Pulmonary artery endothelial cell (primary cell): ENCODE measurements around the gene TEKT2. TPM values are rescaled to one million over a fixed set of nuclear protein-coding genes. Genes with fewer than 3 reads are reported as not detected.

Experiments
- DNase-seq: peaks from one replicate; pipeline ENCODE4 v3.0.0-alpha.2; 2011; ENCODE audit warnings: low read depth, low spot score
- total RNA-seq: library from RNA; depleted of rRNA; stranded (reverse); fragments of >200 nt; gene quantifications from 2 replicates; pipeline ENCODE4 v1.2.3, GENCODE V29; 2014

TEKT2 gene
- total RNA-seq, 1 donor from 2014 or later: 0.13 TPM

DNA sequence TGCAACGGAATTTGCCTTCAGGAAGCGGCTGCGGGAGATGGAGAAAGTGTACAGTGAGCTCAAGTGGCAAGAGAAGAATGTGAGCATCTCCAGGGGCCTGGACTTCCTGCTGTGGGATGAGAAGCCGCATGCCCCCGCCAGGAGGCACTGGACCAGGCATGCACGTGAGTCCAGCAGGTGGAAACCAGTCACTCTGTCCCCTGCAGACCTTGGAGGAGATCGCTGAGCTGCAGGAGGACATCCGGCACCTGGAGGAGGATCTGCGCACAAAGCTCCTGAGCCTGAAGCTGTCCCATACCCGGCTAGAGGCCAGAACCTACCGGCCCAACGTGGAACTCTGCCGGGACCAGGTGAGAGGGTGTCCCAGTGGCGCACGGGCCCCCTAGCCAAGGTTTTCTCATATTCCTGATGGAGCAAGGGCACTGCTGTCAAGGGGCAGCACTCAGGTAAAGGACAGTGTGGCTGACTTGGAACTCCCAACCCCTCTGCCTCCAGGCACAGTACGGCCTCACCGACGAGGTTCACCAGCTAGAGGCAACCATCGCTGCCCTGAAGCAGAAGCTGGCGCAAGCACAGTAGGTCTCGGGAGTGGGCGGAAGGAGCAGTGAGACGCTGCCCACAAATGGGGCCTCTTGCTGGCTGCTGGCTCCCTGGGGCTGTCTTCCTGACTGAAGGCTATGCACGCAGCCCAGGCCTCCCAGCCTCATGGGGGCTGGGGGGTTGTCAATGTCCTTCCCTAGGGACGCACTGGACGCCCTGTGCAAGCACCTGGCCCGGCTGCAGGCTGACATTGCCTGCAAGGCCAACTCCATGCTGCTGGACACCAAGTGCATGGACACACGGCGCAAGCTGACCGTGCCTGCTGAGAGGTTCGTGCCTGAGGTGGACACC is 3.6 kb downstream of the TEKT2 start:
- no peak for DNase-seq

DNA sequence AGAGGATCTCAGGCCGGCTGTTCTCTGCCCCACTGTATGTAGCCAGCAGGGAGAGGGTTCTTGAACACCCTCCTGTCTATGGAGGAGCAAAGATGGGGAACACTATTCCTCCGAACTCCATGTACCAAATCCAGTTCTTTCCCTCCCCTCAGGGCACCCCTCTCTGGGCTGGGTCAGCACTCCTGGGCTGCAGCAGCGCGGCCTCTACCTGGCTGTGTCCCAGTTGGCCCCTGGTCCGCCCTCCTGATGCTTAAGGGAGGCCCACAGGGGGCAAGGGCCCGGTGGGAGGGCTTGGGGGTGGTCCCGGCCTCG is 4.3 kb downstream of the TEKT2 start:
- DNase-seq: no peak

DNA sequence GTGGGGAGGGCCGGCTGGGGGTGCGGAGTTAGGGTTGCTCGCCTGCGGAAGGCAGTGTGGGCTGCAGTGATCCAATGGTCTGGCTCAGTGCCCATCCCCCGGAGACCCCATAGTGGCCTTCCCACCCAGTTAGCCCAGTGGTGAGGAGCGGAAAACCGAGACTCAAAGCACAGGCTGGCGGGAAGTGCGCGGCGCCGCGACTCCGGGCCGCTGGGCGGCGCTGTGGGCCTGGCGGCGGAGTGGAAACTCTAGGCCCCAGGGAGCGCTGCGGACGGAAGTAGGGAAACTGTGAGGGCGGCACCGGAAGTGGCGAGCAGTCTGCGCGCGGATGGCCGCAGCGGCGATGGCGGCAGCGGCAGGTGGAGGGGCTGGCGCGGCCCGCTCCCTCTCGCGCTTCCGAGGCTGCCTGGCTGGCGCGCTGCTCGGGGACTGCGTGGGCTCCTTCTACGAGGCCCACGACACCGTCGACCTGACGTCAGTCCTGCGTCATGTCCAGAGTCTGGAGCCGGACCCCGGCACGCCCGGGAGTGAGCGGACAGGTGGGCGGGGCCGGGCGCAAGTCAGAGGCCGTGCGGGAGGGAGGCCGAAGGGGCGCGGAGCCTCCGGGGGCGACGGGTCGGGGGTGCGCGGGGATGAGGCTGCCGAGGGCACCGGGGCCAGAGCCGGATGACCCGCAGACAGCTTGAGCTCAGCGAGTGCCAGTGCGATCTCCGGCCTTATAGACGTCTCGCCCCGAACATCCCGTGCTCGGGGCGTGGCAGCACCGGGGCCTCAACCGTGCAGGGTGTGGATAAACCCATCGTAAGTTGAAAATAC is 4.9 kb downstream of the TEKT2 start, which contains the start of gene ADPRS:
TSS of gene ADPRS (plus strand) at position 316 of the 816 bp plus-strand sequence. CDS start at position 329, 13 bp downstream.
- DNase-seq: peak; percentile 59

DNA sequence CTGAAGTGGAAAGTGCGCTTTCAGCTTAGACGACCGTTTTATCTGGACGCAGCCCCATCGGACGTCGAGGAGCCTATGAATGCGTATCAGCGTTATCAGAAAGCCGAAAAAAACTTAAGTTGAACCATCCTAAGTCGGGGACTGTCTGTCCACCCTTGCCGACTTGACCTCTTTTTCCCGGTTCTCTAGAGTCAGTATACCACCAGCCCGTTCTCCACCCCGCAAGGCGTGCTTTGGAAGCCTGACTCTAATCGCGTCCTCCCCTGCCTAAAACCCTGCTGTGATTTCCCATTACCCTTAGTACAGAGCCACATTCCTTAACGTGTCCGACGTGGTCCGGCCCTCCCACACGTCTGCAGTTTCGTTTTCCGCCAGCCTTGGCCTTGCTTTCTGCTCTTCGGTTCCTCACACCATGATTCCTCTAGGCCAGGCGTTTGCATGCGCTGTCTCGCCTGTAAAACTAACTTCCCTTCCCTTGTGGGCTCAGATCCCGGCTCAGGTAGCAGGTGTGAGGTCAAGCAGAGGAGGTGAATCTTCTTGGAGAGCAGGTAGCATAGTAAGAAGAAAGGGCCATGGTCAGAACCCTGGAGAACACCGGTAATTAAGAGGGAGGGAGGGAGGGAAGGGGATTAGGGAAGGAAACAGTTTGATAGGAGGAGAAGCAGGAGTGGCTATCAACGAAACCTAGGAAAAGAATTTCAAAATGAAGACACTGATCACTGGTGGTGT is 5.7 kb downstream of the TEKT2 start:
- DNase-seq: no peak

DNA sequence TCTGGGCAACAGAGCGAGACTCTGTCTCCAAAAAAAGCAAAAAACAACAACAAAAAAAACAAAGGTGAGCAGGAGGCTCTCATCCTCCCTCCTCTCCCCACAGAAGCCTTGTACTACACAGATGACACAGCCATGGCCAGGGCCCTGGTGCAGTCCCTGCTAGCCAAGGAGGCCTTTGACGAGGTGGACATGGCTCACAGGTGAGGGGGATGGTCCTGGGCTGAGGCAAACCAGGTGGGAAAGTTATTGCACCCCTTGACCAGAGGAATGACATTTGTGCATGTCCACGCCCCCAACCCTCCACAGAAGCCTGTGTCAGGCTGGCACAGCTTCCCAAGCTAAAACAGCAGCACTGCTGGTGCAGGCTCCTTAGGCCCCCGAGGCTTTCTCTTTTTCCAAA is 7.2 kb downstream of the TEKT2 start:
- no peak for DNase-seq

DNA sequence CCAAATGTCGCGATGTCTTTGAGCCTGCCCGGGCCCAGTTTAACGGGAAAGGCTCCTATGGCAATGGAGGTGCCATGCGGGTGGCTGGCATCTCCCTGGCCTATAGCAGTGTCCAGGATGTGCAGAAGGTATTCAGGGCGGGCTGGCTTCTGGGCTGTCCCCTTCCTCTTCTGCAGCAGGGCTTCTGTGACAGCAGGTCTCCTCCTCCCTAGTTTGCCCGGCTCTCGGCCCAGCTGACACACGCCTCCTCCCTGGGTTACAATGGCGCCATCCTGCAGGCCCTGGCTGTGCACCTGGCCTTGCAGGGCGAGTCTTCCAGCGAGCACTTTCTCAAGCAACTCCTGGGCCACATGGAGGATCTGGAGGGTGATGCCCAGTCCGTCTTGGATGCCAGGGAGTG is 7.8 kb downstream of the TEKT2 start:
- no peak for DNase-seq

DNA sequence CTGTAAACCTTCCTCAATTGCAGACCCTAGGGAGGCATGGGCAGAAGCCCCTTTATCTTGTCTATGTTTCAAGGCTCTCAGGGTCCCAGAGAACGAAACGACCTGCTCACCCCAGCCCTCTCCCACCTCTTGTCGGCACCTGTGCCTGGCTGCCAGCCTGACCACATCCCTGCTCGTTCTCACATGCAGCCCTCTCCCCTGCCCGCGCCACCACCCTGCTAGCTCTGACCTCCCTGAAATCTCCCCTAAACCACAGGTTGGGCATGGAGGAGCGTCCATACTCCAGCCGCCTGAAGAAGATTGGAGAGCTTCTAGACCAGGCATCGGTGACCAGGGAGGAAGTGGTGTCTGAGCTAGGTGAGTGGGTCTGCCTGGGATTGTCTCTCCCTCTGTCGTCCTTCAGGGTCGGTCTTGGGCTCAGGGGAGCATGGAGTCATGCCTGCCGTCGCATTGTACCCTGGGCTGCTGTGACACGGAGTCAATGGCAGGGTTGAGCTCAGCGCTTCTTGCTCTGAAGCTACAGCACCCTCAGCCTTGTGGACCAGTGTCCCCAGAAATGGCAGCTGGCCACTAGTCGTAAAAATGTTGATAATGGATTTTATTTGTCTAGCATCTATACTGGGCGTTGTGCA is 8.4 kb downstream of the TEKT2 start:
- no peak for DNase-seq

DNA sequence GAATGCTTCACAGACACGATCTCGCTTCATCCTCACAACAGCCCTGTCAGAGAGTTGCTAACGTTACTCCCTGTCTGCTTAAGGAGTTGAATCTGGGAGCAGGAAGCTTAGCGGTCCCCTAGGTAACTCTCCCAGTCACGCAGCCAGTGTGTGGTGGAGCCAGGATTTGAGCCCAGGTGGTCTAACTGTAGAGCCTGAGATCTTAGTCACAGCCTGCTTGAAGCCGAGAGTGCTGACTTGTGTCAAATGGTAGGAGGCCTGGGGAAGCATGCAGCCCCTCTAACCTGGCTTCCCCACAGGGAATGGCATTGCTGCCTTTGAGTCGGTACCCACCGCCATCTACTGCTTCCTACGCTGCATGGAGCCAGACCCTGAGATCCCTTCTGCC is 8.9 kb downstream of the TEKT2 start:
- no peak for DNase-seq

DNA sequence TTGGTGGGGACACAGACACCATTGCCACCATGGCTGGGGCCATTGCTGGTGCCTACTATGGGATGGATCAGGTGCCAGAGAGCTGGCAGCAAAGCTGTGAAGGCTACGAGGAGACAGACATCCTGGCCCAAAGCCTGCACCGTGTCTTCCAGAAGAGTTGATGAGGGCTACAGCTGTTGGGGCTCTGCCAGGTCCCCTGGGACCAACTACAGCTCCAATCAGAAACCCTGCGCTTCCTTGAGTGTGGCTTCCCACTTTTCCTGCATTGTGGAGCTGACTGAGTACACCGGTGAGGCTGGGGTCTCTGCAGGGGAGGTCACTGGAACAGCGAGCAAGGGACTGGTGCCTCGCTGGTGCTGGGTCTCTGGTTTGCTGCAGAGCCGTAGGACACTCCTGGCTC is 9.3 kb downstream of the TEKT2 start:
- no peak for DNase-seq

DNA sequence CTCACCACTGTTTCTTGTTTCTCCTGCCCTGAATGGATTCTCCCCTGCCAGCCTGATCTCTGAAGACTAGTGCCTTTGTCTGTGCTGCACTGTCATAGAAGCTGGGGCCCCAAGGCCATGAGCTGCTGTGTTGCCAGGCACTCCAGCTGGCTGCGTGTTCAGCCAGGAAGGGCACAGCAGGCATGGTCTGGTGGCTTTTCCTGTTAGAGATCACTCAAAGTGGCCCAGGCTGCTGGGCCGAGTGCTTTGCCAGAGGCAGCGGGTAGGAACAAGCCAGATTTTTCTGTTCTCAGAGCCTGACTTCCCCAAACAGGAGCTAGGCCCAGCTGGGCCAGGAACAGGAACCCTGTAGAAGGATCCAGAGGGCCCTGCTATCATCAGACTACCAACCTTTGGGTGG is 10.0 kb downstream of the TEKT2 start:
- DNase-seq: no peak

DNA sequence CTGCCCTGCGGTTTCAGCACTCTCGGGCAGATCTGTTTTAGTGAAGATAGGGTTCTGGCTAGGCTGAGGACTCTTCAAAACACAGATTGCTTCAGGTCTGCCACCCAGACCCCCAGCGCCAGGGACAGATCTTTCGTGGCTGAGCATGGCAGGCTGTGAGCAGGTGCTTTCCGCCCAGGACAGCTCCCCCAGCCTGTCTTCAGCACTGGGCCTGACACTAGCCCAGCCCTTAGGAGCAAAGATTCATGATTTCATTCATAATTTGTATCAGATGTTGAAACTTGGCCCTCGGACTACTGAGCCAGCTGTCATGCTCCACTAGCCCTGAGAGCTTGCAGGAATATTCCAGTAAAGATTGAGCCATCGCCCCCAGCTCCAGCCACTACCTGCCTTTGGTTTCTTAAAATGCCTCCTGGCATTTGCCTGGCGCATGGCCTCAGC is 10.7 kb downstream of the TEKT2 start:
- no peak for DNase-seq

DNA sequence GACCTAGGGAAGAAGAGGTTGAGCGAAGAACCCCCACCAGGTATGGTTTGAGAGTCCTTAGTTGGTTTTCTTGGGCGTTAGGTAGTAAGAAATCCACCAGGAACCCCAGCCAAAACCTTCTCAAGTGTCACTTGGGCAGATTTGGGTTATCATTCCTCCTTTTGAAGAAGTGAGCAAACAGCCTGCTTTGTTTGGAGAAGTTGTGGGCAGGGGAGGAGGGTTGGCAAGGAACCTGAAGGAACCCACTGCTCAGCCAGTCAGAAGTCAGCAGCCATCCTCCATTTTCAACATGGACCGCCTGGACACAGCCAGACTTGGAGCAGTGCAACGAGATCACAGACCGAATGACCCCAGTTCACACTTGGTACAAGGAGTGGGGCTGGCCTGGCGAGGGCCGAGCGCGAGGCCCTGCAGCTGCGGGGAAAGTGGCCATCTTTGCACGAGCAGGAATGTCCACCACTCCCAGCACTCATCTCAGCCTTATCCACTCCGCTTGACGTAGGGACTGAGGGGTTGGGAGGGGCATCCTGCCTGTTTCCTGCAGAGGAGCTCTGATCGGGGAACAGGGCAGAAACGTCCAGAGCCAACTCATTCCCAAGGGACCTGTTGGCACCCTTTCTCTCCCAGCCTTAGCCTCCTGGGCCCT is 12.0 kb downstream of the TEKT2 start:
- DNase-seq: no peak

DNA sequence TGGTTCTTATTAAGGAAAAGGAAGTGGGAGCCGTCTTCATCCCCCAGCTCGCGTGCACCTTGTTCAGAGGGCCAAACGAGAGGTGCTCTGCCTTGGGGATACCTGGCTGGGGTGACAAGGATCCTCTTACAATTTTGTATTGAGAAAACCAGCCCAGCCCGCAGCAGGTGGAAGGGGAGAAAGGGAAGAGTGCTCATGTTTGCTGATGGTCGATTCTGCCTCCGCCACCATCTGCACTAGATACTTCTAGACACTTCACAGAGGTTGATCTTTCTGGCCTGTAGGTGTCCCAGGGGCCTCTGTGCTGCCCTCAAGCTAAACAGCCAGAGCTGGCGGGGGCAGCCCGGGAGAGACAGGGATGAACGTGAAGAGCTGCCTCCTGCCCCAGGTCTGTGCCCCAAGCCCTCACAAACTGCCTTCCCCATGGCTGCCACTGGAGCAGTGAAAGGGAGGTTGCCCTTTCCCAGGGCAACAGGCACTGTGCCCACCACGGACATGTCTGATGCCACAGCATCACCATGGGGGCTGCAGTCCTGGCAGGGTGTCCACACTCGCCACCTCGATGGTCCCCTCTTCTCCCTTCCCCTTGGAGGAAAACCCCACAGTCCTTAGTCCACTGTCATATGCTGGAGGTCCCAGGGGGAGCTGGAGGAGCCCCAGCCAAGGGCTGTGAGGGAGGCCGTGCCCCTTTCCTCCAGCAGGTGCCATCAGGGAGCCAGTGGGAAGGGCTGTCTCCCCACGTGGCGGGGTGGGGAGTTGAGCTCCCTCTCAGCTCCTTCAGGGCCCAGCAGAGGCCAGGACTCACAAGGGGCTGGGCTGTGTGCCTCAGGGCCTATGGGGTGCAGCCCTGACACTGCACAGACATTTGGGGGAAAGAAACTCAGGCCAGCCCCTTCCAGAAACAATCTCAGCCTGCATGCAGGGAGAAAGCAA is 12.9 kb downstream of the TEKT2 start:
- DNase-seq: no peak

DNA sequence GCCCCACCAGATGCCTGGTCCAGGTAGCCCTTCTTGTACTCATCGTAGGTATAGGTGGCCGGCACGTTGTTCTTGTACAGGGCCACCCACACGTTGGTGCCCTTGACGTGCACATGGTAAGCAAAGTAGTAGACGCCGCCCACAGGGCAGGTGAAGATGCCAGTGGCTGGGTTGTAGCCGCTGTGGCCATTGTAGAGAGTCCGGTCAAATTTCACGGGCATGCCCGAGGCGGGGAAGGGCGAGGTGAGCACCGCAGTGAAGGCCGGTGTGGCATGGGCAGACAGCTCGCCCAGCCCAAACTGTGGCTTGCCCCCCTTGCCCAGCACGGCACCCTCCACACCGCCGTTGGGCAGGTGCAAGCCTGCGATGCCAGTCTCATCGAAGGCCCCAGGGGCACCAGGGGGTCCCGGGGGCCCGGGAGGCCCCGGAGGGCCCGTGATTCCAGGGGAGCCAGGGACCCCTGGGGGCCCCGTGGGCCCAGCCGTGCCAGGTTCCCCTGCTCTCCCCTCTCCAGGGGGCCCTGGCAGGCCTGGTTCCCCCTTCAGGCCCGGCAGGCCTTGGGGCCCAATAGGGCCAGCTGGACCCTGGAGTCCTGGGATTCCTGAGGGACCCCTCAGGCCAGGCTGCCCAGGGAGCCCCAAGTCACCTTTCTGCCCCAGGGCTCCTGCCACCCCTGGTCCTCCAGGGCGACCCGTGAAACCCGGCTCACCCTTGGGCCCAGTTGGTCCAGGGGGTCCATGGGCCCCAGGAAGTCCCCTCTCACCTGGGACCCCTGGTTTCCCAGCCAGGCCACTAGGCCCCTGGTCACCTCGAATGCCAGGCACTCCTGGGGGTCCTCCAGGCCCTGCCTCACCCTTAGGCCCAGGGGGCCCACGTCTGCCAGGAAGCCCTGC is 14.0 kb downstream of the TEKT2 start:
- DNase-seq: no peak

DNA sequence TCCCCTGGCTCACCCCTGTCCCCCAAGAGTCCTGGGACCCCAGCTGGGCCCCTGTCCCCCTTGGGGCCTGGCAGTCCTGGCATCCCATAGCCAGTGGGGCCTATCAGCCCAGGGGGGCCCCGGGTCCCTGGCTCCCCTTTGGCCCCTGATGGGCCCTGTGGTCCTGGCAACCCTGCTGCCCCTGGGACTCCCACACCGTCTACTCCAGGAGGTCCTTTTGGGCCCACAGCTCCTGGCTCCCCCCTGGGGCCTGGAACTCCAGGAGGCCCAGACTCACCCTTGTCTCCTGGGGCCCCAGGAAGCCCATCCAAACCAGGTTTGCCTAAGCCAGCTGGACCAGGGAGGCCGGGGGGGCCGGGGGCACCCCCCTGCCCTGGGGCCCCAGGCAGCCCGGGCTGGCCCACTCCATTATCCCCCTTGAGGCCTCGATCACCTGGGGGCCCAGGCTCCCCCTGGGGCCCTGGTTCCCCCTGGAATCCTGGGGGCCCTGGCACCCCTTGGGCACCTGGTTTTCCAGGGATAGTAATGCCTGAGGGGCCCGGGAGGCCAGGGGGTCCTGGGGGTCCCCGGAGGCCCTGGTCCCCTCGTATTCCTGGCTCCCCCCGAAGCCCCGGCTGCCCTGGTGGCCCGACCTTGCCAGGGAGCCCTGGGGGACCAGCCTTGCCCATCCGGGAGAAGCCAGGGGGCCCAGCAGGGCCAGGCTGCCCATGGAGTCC is 14.9 kb downstream of the TEKT2 start:
- DNase-seq: no peak

DNA sequence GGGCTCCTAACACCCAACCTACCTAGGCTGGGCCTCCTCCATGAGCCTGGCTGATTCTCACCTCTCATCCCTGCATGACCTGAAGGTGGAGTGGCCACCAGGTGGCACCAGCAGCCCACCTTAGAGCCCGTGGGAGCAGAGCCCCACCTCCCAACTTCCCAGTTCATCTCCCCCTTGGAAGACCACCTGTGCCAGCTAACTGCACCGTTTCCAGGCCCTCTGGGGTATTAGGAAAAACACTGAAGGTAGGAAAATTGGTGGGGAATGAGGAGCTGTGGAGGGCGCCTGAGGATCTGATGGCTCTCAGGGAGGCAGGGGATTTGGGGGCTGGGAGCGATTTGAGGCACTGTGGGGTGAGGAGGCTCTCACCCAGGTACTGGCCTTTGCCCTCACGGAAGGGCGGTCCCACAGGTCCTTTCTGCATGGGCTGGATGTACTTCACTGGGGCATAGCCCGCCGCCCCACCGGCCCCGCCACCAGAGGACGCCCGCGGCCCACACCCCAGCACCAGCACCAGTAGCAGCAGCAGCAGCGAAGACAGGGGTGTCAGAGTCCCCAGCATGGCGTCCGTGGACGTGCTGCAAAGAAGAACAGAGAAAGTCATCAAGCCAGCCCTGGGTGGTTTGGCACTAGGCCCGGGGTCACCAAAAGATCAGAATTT is 15.9 kb downstream of the TEKT2 start:
- no peak for DNase-seq

DNA sequence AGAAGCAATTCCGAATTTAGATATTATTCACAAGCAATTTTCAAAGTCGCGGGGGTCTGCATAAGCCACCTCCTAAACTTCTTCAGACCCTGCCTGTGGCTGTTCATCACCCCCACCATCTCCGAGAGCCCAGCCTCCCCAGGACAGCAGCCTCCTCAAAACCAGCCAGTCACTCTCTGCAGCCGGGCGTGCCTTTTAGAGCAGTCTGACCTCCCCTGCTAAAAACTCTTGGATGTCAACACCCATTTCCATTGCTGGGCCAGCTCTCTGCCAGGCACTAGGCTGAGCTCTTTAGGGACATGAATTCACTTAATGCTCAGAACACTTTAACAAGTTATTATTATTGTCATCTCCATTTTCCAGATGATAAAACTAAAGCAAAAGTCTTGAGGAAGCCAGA is 16.5 kb downstream of the TEKT2 start:
- no peak for DNase-seq

DNA sequence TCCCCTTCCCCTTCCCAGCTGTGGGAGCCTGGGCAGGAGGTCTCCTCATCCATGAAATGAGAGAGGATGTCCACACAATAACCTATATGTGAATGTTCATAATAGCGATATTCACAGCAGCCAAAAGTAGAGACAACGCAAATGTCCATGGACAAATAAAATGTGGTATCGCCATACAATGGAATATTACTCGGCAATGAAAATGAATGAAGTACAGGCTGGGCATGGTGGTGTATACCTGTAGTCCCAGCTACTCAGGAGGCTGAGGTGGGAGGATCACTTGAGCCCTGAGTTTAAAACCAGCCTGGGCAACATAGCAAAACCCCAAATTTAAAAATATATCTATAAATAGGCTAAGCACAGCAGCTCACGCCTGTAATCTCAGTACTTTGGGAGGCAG is 17.7 kb downstream of the TEKT2 start:
- DNase-seq: no peak
